SK-N-SH (cell line): ENCODE results near the gene PSTPIP1. TPM values are rescaled to one million over a fixed set of nuclear protein-coding genes. Genes with fewer than 3 reads are reported as not detected.
A peak's percentile ranks its signal among the peaks of the same experiment; 100 is the strongest.

Experiments used
- CTCF ChIA-PET: fragments of 300-600, 350-600 bp; formaldehyde crosslinking; extraction: SDS; loops from one replicate; lab custom pipeline; 2021; lab: Yijun Ruan, JAX
- POLR2A ChIA-PET: fragments of 350-600 bp; sonication (Branson Sonifier 250); formaldehyde crosslinking; extraction: SDS; loops from one replicate; lab custom pipeline; 2020; ENCODE audit warnings: antibody characterized with exemption, inconsistent platforms; lab: Yijun Ruan, JAX
- DNase-seq: peaks from one replicate; pipeline ENCODE4 v3.0.0; 2012
- H2AFZ ChIP-seq: fragments of 200-600 bp; sonication (generic); 2 replicates; pipeline ENCODE4 v1.8.1; 2016; ENCODE audit warnings: antibody characterized with exemption, mild to moderate bottlenecking, low read depth
- H3F3A ChIP-seq: fragments of 200-600 bp; sonication (generic); replicated peaks from 2 replicates; pipeline ENCODE3; 2016; ENCODE audit warnings: antibody characterized with exemption, mild to moderate bottlenecking; ENCODE audit not compliant: insufficient read depth
- H3K27ac ChIP-seq, 2 experiments: fragments of 200-500 bp in 1 of 2; fragments of 200-600 bp in 1 of 2; sonication (Bioruptor generic) in 1 of 2; sonication (generic), shearing (Covaris generic) in 1 of 2; 2 replicates each; pipeline versions ENCODE4 v1.5.1 to v1.6.1; 2014 to 2016; ENCODE audit warnings: low read depth in 2 of 2, inconsistent platforms in 1 of 2, low read length in 1 of 2, mild to moderate bottlenecking in 1 of 2, mixed read lengths in 1 of 2
- H3K27me3 ChIP-seq: fragments of 200-600 bp; sonication (generic), shearing (Covaris generic); 2 replicates; pipeline ENCODE4 v1.6.1; 2016; ENCODE audit warnings: mixed run types; ENCODE audit not compliant: insufficient read depth
- H3K36me3 ChIP-seq, 2 experiments: fragments of 200-500 bp in 1 of 2; fragments of 200-600 bp in 1 of 2; sonication (Bioruptor generic) in 1 of 2; sonication (generic) in 1 of 2; replicated peaks in 1 of 2; 2 replicates each; pipeline versions ENCODE3 to v1.5.1; 2014 to 2016; ENCODE audit warnings: low read length in 1 of 2, mild to moderate bottlenecking in 1 of 2; ENCODE audit not compliant: insufficient read depth in 2 of 2, control insufficient read depth in 1 of 2
- H3K4me1 ChIP-seq, 2 experiments: fragments of 200-500 bp in 1 of 2; fragments of 200-600 bp in 1 of 2; sonication (Bioruptor generic) in 1 of 2; sonication (generic), shearing (Covaris generic) in 1 of 2; 2 replicates each; pipeline versions ENCODE4 v1.5.1 to v1.6.1; 2014 to 2016; ENCODE audit warnings: low read depth in 1 of 2, low read length in 1 of 2, mixed run types in 1 of 2; ENCODE audit not compliant: insufficient read depth in 2 of 2, control insufficient read depth in 1 of 2
- H3K4me2 ChIP-seq: fragments of 200-600 bp; sonication (generic), shearing (Covaris generic); 2 replicates; pipeline ENCODE4 v1.6.1; 2017; ENCODE audit warnings: mixed run types
- H3K4me3 ChIP-seq, 2 experiments: fragments of 200-500 bp in 1 of 2; fragments of 200-600 bp in 1 of 2; sonication (Bioruptor generic) in 1 of 2; sonication (generic), shearing (Covaris generic) in 1 of 2; 2 replicates each; pipeline versions ENCODE4 v1.5.1 to v1.8.1; 2014 to 2016; ENCODE audit warnings: low read depth in 2 of 2, inconsistent platforms in 1 of 2, low read length in 1 of 2, mild to moderate bottlenecking in 1 of 2, mixed read lengths in 1 of 2, moderate library complexity in 1 of 2
- H3K79me2 ChIP-seq: fragments of 200-600 bp; sonication (generic); 2 replicates; pipeline ENCODE4 v1.8.1; 2017; ENCODE audit warnings: mild to moderate bottlenecking; ENCODE audit not compliant: insufficient read depth
- H3K9ac ChIP-seq: fragments of 200-600 bp; sonication (generic); 2 replicates; pipeline ENCODE4 v1.6.1; 2017; ENCODE audit warnings: mixed run types
- H3K9me2 ChIP-seq: fragments of 200-600 bp; sonication (generic); 2 replicates; pipeline ENCODE4 v1.6.1; 2017; ENCODE audit warnings: mixed run types
- H3K9me3 ChIP-seq: fragments of 200-600 bp; sonication (generic); 2 replicates; pipeline ENCODE4 v1.6.1; 2017; ENCODE audit warnings: mixed run types, mild to moderate bottlenecking, moderate library complexity
- H4K20me1 ChIP-seq: fragments of 200-600 bp; sonication (generic); 2 replicates; pipeline ENCODE4 v1.6.1; 2017; ENCODE audit warnings: mild to moderate bottlenecking, mixed run types; ENCODE audit not compliant: insufficient read depth
- CTCF ChIP-seq: fragments of 200-600 bp; sonication (generic); IDR thresholded peaks from 2 replicates; pipeline ENCODE4 v1.6.1; 2017; ENCODE audit warnings: antibody characterized with exemption, mild to moderate bottlenecking, moderate library complexity
- ELF1 ChIP-seq: IDR thresholded peaks from 2 replicates; pipeline ENCODE4 v1.4.0; 2012
- FOSL2 ChIP-seq: IDR thresholded peaks from 2 replicates; pipeline ENCODE4 v1.4.0; 2012; ENCODE audit warnings: low read depth, mild to moderate bottlenecking, moderate library complexity, borderline replicate concordance
- GABPA ChIP-seq: IDR thresholded peaks from 2 replicates; pipeline ENCODE4 v1.4.0; 2012; ENCODE audit warnings: low read depth, mild to moderate bottlenecking
- GATA2 ChIP-seq: sonication (generic); formaldehyde crosslinking; IDR thresholded peaks from 2 replicates; pipeline ENCODE4 v1.5.0; 2020; ENCODE audit warnings: mild to moderate bottlenecking, missing genetic modification reagents
- JUND ChIP-seq: IDR thresholded peaks from 2 replicates; pipeline ENCODE4 v1.4.0; 2012
- MEF2A ChIP-seq: IDR thresholded peaks from 2 replicates; pipeline ENCODE4 v1.4.0; 2012; ENCODE audit warnings: low read depth, borderline replicate concordance
- POLR2AphosphoS5 ChIP-seq: IDR thresholded peaks from 2 replicates; pipeline ENCODE4 v1.6.1; 2012; ENCODE audit warnings: low read depth, low read length
- RAD21 ChIP-seq: IDR thresholded peaks from 2 replicates; pipeline ENCODE4 v1.6.1; 2012; ENCODE audit warnings: mild to moderate bottlenecking, low read length
- RCOR1 ChIP-seq: fragments of 150-350 bp; IDR thresholded peaks from 2 replicates; pipeline ENCODE4 v1.6.1; 2017; ENCODE audit warnings: antibody characterized with exemption, low read length
- REST ChIP-seq: IDR thresholded peaks from 2 replicates; pipeline ENCODE4 v1.6.1; 2012; ENCODE audit warnings: mild to moderate bottlenecking, low read depth, low read length, moderate library complexity
- SMC3 ChIP-seq: IDR thresholded peaks from 2 replicates; pipeline ENCODE4 v1.6.1; 2012; ENCODE audit warnings: low read depth, low read length, improper control_type of control experiment
- TAF1 ChIP-seq: IDR thresholded peaks from 2 replicates; pipeline ENCODE4 v1.6.1; 2012; ENCODE audit warnings: low read depth, mild to moderate bottlenecking, low read length, moderate library complexity, borderline replicate concordance
- TCF12 ChIP-seq: IDR thresholded peaks from 2 replicates; pipeline ENCODE4 v1.4.0; 2012
- TEAD4 ChIP-seq: IDR thresholded peaks from 2 replicates; pipeline ENCODE4 v1.4.0; 2012; ENCODE audit warnings: mild to moderate bottlenecking, borderline replicate concordance; ENCODE audit not compliant: insufficient read depth
- USF1 ChIP-seq: IDR thresholded peaks from 2 replicates; pipeline ENCODE4 v1.4.0; 2012; ENCODE audit warnings: low read depth, borderline replicate concordance
- YY1 ChIP-seq: IDR thresholded peaks from 2 replicates; pipeline ENCODE4 v1.4.0; 2012; ENCODE audit warnings: low read depth, mild to moderate bottlenecking
- WGBS: methylation state at CpG from one replicate; pipeline ENCODE4 v1.1.6; 2017; ENCODE audit warnings: low lambda C conversion rate; 5-methylcytosine and 5-hydroxymethylcytosine counted together
- polyA plus RNA-seq, 3 experiments: library from polyadenylated mRNA; depleted of rRNA; stranded (reverse); fragments of >200 nt; gene quantifications; 2 replicates each; pipeline ENCODE4 v1.2.3, GENCODE V29; 2012

The PSTPIP1 gene
- polyA plus RNA-seq, 1 of the 3 experiments (the other 2 are of a cell fraction): 0.69 TPM

- Histone ChIP-seq H3F3A (peaks cover 13% of the 10 kb centered on the region), H3K36me3 (peaks cover 9 to 11% of the 10 kb centered on the region in 2 experiments), H3K9me2 (no peaks in the 10 kb centered on the region), H3K4me1 (peaks cover 14 to 17% of the 10 kb centered on the region in 2 experiments; a peak in 3 of 4 replicates), H3K4me3 (peak overlapping the region; percentile 87 to 97), H3K9ac (peak overlapping the region; percentile 90), H3K27ac (peak overlapping the region in 1 of 2 experiments; percentile 79; a peak in 3 of 4 replicates), H3K27me3 (no peaks in the 10 kb centered on the region), H4K20me1 (peaks cover 54% of the 10 kb centered on the region), H3K79me2 (peaks cover 59% of the 10 kb centered on the region), H3K4me2 (peak overlapping the region; percentile 94), H2AFZ (no peak overlapping the region; the same call in none of the 2 replicates), H3K9me3 (no peaks in the 10 kb centered on the region)
- TF ChIP-seq RCOR1 (no peak), YY1 (no peak), MEF2A (no peak), FOSL2 (no peak)
- DNase-seq: no peak
- WGBS: 44% methylated on average over 13 of the region's 13 CpGs
- POLR2A ChIA-PET: interaction anchor here (0.6 to 1.0 kb wide), 2 partner anchors 10 to 18 kb away, joined by 3 read pairs; no protein-coding TSS in a partner anchor
- CTCF ChIA-PET: interaction anchor here (1.0 to 1.8 kb wide), 3 partner anchors 10 to 474 kb away, joined by 3 to 6 read pairs (median 4); no protein-coding TSS in a partner anchor
Observed at GRCh38 chr15:77069521-77070121, 74.7 kb downstream of the PSTPIP1 start.

GRCh38 chr15:77070180-77070494, 75.2 kb downstream of the PSTPIP1 start:
- POLR2A ChIA-PET: interaction anchor here (1.0 kb wide), 1 partner anchor 11 kb away, joined by 3 read pairs; no protein-coding TSS in a partner anchor
- TF ChIP-seq ELF1: no peak
- TF ChIP-seq TEAD4: no peak
- TF ChIP-seq FOSL2: no peak
- TF ChIP-seq GABPA: no peak
- no peak for TF ChIP-seq MEF2A
- no peak for TF ChIP-seq TAF1
- no peak for TF ChIP-seq POLR2AphosphoS5
- no peak for TF ChIP-seq USF1
- TF ChIP-seq SMC3: no peak
- no peak for TF ChIP-seq TCF12
- no peak for TF ChIP-seq REST
- no peak for TF ChIP-seq CTCF
- no peak for TF ChIP-seq RAD21
- TF ChIP-seq JUND: no peak
- TF ChIP-seq GATA2 (CRISPR knock-in tag): no peak
- peak overlapping the region; percentile 94 for H3K4me2 ChIP-seq
- H3K4me3 ChIP-seq: peak overlapping the region; percentile 87 to 97
- CTCF ChIA-PET: interaction anchor here (1.3 kb wide), 1 partner anchor 10 kb away, joined by 4 read pairs; no protein-coding TSS in a partner anchor
- DNase-seq: no peak
- H3K4me1 ChIP-seq: peaks cover 13 to 14% of the 10 kb centered on the region in 2 experiments; a peak in 3 of 4 replicates
- no peaks in the 10 kb centered on the region for H3K9me3 ChIP-seq
- 0% methylated on average over 6 of the region's 18 CpGs for WGBS
- H3K9ac ChIP-seq: peak overlapping the region; percentile 90
- peak overlapping the region; percentile 79 to 96 for H3K27ac ChIP-seq
- H3K27me3 ChIP-seq: no peaks in the 10 kb centered on the region
- H2AFZ ChIP-seq: peak overlapping the region; percentile 26; the same call in 1 of the 2 replicates
- peaks cover 53% of the 10 kb centered on the region for H3K79me2 ChIP-seq
- H3F3A ChIP-seq: peaks cover 8% of the 10 kb centered on the region
- H3K9me2 ChIP-seq: no peaks in the 10 kb centered on the region
- peaks cover 9 to 11% of the 10 kb centered on the region in 2 experiments for H3K36me3 ChIP-seq
- H4K20me1 ChIP-seq: peaks cover 49% of the 10 kb centered on the region
